GM12878 (cell line): ENCODE measurements around the gene GSTT4. TPM values are rescaled to one million over a fixed set of nuclear protein-coding genes. Genes with fewer than 3 reads are reported as not detected.

ENCODE experiments used
- ATAC-seq: fragments of 200-7000 bp; cut with Tn5 transposase; 3 replicates; pipeline ENCODE4 v1.9.1; 2020; ENCODE audit warnings: mild to moderate bottlenecking, moderate library complexity
- BruUV-seq: library from RNA; stranded (reverse); fragments of 400-500 nt; replicated peaks from 2 replicates; lab custom pipeline; 2021; lab: Mats Ljungman, UMichigan
- CTCF ChIA-PET: fragments of 300-600 bp; sonication (Branson Sonifier 250); formaldehyde crosslinking; extraction: SDS; loops from one replicate; lab custom pipeline; 2021; ENCODE audit warnings: inconsistent platforms; lab: Yijun Ruan, JAX
- POLR2A ChIA-PET: fragments of 350-600 bp; formaldehyde crosslinking; extraction: SDS; loops from one replicate; lab custom pipeline; 2021; ENCODE audit warnings: inconsistent platforms; lab: Charles Lee
- RAD21 ChIA-PET: fragments of 300-600 bp; sonication (Branson Sonifier 250); formaldehyde crosslinking; loops from one replicate; lab custom pipeline; 2023; ENCODE audit warnings: antibody characterized with exemption; ENCODE audit not compliant: unreplicated experiment; lab: Charles Lee
- SMC1A ChIA-PET: fragments of 300-600 bp; sonication (Branson Sonifier 250); formaldehyde crosslinking; loops from one replicate; lab custom pipeline; 2023; ENCODE audit not compliant: unreplicated experiment, uncharacterized antibody; lab: Charles Lee
- DNase-seq: peaks from one replicate; pipeline ENCODE4 v3.0.0-alpha.2; 2011; ENCODE audit warnings: low read depth, low spot score
- FAIRE-seq: peaks from 3 replicates; lab custom pipeline; 2011; peaks lifted over from hg19 to GRCh38; lab: Jason Lieb, UNC
- H2AFZ ChIP-seq: 2 replicates; pipeline ENCODE4 v1.6.0; 2011; ENCODE audit warnings: low read depth, low read length, control low read depth; ENCODE audit not compliant: control insufficient read depth
- H3K27ac ChIP-seq: 2 replicates; pipeline ENCODE4 v1.5.1; 2011; ENCODE audit warnings: control low read depth; ENCODE audit not compliant: control insufficient read depth, insufficient read depth
- H3K27me3 ChIP-seq, 2 experiments: replicated peaks in 1 of 2; 2 replicates each; pipeline versions ENCODE4 v1.6.0 to v1.6.1; 2011; ENCODE audit warnings: low read length in 1 of 2; ENCODE audit not compliant: control insufficient read depth in 2 of 2, insufficient read depth in 2 of 2
- H3K36me3 ChIP-seq, 2 experiments: 2 replicates each; pipeline ENCODE4 v1.5.1; 2011; ENCODE audit warnings: low read length in 1 of 2; ENCODE audit not compliant: control insufficient read depth in 2 of 2, insufficient read depth in 2 of 2
- H3K4me1 ChIP-seq: 2 replicates; pipeline ENCODE4 v1.6.1; 2011; ENCODE audit warnings: mild to moderate bottlenecking, low read length, moderate library complexity, mixed read lengths; ENCODE audit not compliant: control insufficient read depth, insufficient read depth
- H3K4me2 ChIP-seq: 2 replicates; pipeline ENCODE4 v1.6.0; 2011; ENCODE audit warnings: control low read depth; ENCODE audit not compliant: control insufficient read depth, insufficient read depth
- H3K4me3 ChIP-seq: fragments of 200-600 bp; sonication (generic); 2 replicates; pipeline ENCODE4 v1.5.1; 2016
- H3K79me2 ChIP-seq: 2 replicates; pipeline ENCODE4 v1.6.0; 2011; ENCODE audit warnings: low read length; ENCODE audit not compliant: control insufficient read depth, insufficient read depth
- H3K9ac ChIP-seq: 2 replicates; pipeline ENCODE4 v1.8.0; 2011; ENCODE audit warnings: low read length, control low read depth, mixed read lengths; ENCODE audit not compliant: control insufficient read depth, insufficient read depth
- H3K9me3 ChIP-seq: replicated peaks from 3 replicates; pipeline ENCODE4 v1.5.1; 2011; ENCODE audit warnings: mild to moderate bottlenecking, low read length; ENCODE audit not compliant: control insufficient read depth, insufficient read depth
- H4K20me1 ChIP-seq: 2 replicates; pipeline ENCODE4 v1.6.0; 2011; ENCODE audit not compliant: control insufficient read depth, insufficient read depth
- NFXL1 ChIP-seq: fragments of 450-650 bp; IDR thresholded peaks from 2 replicates; pipeline ENCODE4 v1.6.1; 2017; ENCODE audit warnings: antibody characterized with exemption, mild to moderate bottlenecking, borderline replicate concordance
- NR2C1 ChIP-seq: fragments of 450-650 bp; IDR thresholded peaks from 2 replicates; pipeline ENCODE4 v1.6.1; 2017; ENCODE audit warnings: antibody characterized with exemption, mild to moderate bottlenecking, moderate library complexity
- SMAD1 ChIP-seq: fragments of 450-650 bp; IDR thresholded peaks from 2 replicates; pipeline ENCODE4 v1.6.1; 2018; ENCODE audit warnings: mild to moderate bottlenecking, low read depth; ENCODE audit not compliant: partially characterized antibody
- SMARCA5 ChIP-seq: fragments of 450-650 bp; IDR thresholded peaks from 2 replicates; pipeline ENCODE4 v1.6.1; 2017; ENCODE audit warnings: mild to moderate bottlenecking
- STAT1 ChIP-seq: fragments of 450-650 bp; conservative IDR thresholded peaks from 2 replicates; pipeline ENCODE4 v1.6.1; 2014; ENCODE audit warnings: antibody characterized with exemption, mild to moderate bottlenecking
- TCF12 ChIP-seq: IDR thresholded peaks from 2 replicates; pipeline ENCODE4 v1.6.1; 2011; ENCODE audit warnings: low read depth, mild to moderate bottlenecking, low read length
- WGBS: methylation state at CpG from one replicate; pipeline ENCODE4 v1.1.6; 2016; ENCODE audit warnings: low lambda C conversion rate; ENCODE audit not compliant: insufficient replicate concordance, insufficient coverage; ENCODE audit errors: missing lambda C conversion rate; 5-methylcytosine and 5-hydroxymethylcytosine counted together
- in situ Hi-C: fragments of 300-500 bp; cut with MboI; formaldehyde crosslinking; loops from 9 replicates; pipeline ENCODE4 v1.14.3; 2018; ENCODE audit warnings: mixed read lengths
- intact Hi-C: fragments of 100-400 bp; cut with micrococcal nuclease; formaldehyde crosslinking; loops from one replicate; pipeline ENCODE4 v1.14.2; 2022; ENCODE audit not compliant: unreplicated experiment
- polyA plus RNA-seq, 11 experiments: library from polyadenylated mRNA; depleted of rRNA in 4 of 11; unstranded in 6 of 11; stranded (reverse) in 5 of 11; fragments of >200 nt; fragmentation: Nextera tagmentation in 4 of 11; fragmentation: Illumina TruSeq in 1 of 11; extraction: Ambion mirVana in 4 of 11; extraction: Trizol in 1 of 11; gene quantifications; 1 replicate in 1 of 11; 2 replicates in 10 of 11; pipeline versions ENCODE4 v1.2.1 to v1.2.3, GENCODE V29; 2011 to 2016; ENCODE audit warnings: inconsistent platforms in 2 of 11, missing spikeins in 2 of 11, low read depth in 1 of 11
- total RNA-seq, 4 experiments: library from RNA; depleted of rRNA in 3 of 4; stranded (reverse); fragments of >200 nt in 3 of 4; fragmentation: Illumina TruSeq in 1 of 4; extraction: Trizol in 1 of 4; gene quantifications; 2 replicates each; pipeline versions ENCODE4 v1.2.1 to v1.2.3, GENCODE V29; 2013 to 2021
- TF ChIP-seq, protein P1 (sequence below): IDR thresholded peaks from 2 replicates; pipeline ENCODE4 v1.6.1; 2011; ENCODE audit warnings: borderline replicate concordance, low read depth, mild to moderate bottlenecking, moderate library complexity, low read length; ENCODE audit not compliant: insufficient read depth, poor library complexity, severe bottlenecking
- TF ChIP-seq, protein P2 (sequence below): fragments of 450-650 bp; IDR thresholded peaks from 2 replicates; pipeline ENCODE4 v1.6.1; 2017; ENCODE audit warnings: mild to moderate bottlenecking, moderate library complexity
- TF ChIP-seq, protein P3 (sequence below): fragments of 450-650 bp; IDR thresholded peaks from 2 replicates; pipeline ENCODE4 v1.6.1; 2016; ENCODE audit warnings: mild to moderate bottlenecking
- TF ChIP-seq, protein P4 (sequence below): fragments of 450-650 bp; IDR thresholded peaks from 2 replicates; pipeline ENCODE4 v1.6.1; 2017; ENCODE audit warnings: antibody characterized with exemption, mild to moderate bottlenecking, moderate library complexity

Gene GSTT4
- total and polyA plus RNA-seq, 10 of the 15 experiments (the other 5 are each of a cell fraction or from before 2014, with no cell fraction given), result not detected

DNA sequence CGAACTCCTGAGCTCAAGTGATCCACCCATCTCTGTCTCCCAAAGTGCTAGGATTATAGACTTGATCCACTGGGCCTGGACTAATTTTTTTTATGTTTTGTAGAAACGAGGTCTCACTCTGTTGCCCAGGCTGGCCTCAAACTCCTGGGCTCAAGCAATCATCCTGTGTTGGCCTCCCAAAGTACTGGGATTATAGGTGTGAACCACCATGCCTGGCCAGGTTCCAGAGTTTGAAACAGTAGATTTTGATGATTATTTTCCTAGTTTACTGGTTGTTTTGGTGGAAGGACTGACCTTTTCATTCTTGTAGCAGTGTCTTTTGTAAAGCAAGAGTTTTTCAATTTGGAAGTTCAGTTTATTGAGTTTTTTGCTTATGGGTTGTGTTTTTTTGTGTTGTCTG is 20.8 kb upstream of the GSTT4 start (continued):
- TF ChIP-seq SMAD1 (no peak), STAT1 (no peak), NR2C1 (no peak), NFXL1 (no peak), TCF12 (no peak), SMARCA5 (no peak)
- TF ChIP-seq, protein P1, sequence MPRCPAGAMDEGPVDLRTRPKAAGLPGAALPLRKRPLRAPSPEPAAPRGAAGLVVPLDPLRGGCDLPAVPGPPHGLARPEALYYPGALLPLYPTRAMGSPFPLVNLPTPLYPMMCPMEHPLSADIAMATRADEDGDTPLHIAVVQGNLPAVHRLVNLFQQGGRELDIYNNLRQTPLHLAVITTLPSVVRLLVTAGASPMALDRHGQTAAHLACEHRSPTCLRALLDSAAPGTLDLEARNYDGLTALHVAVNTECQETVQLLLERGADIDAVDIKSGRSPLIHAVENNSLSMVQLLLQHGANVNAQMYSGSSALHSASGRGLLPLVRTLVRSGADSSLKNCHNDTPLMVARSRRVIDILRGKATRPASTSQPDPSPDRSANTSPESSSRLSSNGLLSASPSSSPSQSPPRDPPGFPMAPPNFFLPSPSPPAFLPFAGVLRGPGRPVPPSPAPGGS, result no peak
- TF ChIP-seq, protein P2, sequence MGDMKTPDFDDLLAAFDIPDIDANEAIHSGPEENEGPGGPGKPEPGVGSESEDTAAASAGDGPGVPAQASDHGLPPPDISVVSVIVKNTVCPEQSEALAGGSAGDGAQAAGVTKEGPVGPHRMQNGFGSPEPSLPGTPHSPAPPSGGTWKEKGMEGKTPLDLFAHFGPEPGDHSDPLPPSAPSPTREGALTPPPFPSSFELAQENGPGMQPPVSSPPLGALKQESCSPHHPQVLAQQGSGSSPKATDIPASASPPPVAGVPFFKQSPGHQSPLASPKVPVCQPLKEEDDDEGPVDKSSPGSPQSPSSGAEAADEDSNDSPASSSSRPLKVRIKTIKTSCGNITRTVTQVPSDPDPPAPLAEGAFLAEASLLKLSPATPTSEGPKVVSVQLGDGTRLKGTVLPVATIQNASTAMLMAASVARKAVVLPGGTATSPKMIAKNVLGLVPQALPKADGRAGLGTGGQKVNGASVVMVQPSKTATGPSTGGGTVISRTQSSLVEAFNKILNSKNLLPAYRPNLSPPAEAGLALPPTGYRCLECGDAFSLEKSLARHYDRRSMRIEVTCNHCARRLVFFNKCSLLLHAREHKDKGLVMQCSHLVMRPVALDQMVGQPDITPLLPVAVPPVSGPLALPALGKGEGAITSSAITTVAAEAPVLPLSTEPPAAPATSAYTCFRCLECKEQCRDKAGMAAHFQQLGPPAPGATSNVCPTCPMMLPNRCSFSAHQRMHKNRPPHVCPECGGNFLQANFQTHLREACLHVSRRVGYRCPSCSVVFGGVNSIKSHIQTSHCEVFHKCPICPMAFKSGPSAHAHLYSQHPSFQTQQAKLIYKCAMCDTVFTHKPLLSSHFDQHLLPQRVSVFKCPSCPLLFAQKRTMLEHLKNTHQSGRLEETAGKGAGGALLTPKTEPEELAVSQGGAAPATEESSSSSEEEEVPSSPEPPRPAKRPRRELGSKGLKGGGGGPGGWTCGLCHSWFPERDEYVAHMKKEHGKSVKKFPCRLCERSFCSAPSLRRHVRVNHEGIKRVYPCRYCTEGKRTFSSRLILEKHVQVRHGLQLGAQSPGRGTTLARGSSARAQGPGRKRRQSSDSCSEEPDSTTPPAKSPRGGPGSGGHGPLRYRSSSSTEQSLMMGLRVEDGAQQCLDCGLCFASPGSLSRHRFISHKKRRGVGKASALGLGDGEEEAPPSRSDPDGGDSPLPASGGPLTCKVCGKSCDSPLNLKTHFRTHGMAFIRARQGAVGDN, result no peak

DNA sequence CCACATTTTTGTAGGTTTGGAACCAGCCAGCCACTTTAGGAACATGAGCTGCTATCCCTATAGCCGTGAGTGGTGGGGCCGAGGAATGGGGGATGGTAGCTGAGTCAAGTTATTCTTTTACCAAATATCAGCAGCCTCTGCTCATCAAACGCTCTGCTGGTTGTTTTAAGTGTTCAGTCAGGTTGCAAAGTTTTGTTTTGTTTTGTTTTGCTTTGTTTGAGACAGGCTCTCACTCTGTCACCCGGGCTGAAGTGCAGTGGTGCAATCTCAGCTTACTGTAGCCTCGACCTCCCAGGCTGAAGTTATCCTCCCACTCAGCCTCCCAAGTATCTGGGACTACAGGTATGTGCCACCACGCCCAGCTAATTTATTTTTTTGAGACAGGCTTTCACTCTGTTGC is 20.2 kb upstream of the GSTT4 start:
- intact Hi-C loops, result no loop called here
- RAD21 ChIA-PET, result no interaction called here
- H3K79me2 ChIP-seq, result peaks cover 19% of the 10 kb centered on the region
- SMC1A ChIA-PET, result no interaction called here
- ATAC-seq, result no peak
- no peak overlapping the region for H3K27ac ChIP-seq
- H3K4me3 ChIP-seq, result no peak overlapping the region
- no peak overlapping the region for H3K9ac ChIP-seq
- peaks cover 0 to 1% of the 10 kb centered on the region in 2 experiments; a peak in 2 of 4 replicates for H3K36me3 ChIP-seq
- CTCF ChIA-PET, result no interaction called here
- BruUV-seq, result no TSS peak
- no peak overlapping the region for H3K4me2 ChIP-seq
- no peaks in the 10 kb centered on the region for H3K9me3 ChIP-seq
- POLR2A ChIA-PET, result no interaction called here
- no peaks in the 10 kb centered on the region for H3K4me1 ChIP-seq
- DNase-seq, result no peak
- no peak for FAIRE-seq
- H2AFZ ChIP-seq, result no peak overlapping the region
- peaks cover 5% of the 10 kb centered on the region; the same call in 1 of the 2 replicates for H4K20me1 ChIP-seq
- in situ Hi-C loops, result no loop called here
- WGBS, result 88% methylated on average over 6 of the region's 6 CpGs
- no peaks in the 10 kb centered on the region for H3K27me3 ChIP-seq
- TF ChIP-seq, protein P3, sequence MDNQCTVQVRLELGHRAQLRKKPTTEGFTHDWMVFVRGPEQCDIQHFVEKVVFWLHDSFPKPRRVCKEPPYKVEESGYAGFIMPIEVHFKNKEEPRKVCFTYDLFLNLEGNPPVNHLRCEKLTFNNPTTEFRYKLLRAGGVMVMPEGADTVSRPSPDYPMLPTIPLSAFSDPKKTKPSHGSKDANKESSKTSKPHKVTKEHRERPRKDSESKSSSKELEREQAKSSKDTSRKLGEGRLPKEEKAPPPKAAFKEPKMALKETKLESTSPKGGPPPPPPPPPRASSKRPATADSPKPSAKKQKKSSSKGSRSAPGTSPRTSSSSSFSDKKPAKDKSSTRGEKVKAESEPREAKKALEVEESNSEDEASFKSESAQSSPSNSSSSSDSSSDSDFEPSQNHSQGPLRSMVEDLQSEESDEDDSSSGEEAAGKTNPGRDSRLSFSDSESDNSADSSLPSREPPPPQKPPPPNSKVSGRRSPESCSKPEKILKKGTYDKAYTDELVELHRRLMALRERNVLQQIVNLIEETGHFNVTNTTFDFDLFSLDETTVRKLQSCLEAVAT, result no peak
- TF ChIP-seq, protein P4, sequence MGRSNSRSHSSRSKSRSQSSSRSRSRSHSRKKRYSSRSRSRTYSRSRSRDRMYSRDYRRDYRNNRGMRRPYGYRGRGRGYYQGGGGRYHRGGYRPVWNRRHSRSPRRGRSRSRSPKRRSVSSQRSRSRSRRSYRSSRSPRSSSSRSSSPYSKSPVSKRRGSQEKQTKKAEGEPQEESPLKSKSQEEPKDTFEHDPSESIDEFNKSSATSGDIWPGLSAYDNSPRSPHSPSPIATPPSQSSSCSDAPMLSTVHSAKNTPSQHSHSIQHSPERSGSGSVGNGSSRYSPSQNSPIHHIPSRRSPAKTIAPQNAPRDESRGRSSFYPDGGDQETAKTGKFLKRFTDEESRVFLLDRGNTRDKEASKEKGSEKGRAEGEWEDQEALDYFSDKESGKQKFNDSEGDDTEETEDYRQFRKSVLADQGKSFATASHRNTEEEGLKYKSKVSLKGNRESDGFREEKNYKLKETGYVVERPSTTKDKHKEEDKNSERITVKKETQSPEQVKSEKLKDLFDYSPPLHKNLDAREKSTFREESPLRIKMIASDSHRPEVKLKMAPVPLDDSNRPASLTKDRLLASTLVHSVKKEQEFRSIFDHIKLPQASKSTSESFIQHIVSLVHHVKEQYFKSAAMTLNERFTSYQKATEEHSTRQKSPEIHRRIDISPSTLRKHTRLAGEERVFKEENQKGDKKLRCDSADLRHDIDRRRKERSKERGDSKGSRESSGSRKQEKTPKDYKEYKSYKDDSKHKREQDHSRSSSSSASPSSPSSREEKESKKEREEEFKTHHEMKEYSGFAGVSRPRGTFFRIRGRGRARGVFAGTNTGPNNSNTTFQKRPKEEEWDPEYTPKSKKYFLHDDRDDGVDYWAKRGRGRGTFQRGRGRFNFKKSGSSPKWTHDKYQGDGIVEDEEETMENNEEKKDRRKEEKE, result no peak
